Pancreas (tissue), 10 donors: ENCODE measurements around the gene EPB41L3. TPM values are rescaled to one million over a fixed set of nuclear protein-coding genes. Genes with fewer than 3 reads are reported as not detected.

ENCODE experiments used
- ATAC-seq, 4 donors: fragments of 200-7000 bp; cut with Tn5 transposase; one replicate each; pipeline versions ENCODE4 v1.8.0 to v1.9.1; 2020; ENCODE audit warnings: mild to moderate bottlenecking in 4 of 4, moderate library complexity in 4 of 4
- DNase-seq, 6 donors: peaks; one replicate each; pipeline ENCODE4 v3.0.0-alpha.2; 2020
- FAIRE-seq: peaks from 2 replicates; lab custom pipeline; 2012; peaks lifted over from hg19 to GRCh38; lab: Jason Lieb, UNC
- H3K27ac ChIP-seq, 4 donors: fragments of 200-600 bp; sonication (generic); 1 replicate in 3 of 4; 2 replicates in 1 of 4; pipeline versions ENCODE4 v1.5.0 to v1.8.0; 2020
- H3K27me3 ChIP-seq, 4 donors: fragments of 200-600 bp; one replicate each; pipeline ENCODE4 v1.8.0; 2021
- H3K36me3 ChIP-seq, 3 donors: fragments of 200-600 bp; sonication (generic) in 1 of 3; one replicate each; pipeline versions ENCODE4 v1.5.0 to v1.8.0; 2020 to 2021
- H3K4me1 ChIP-seq, 3 donors: fragments of 200-600 bp; one replicate each; pipeline ENCODE4 v1.8.0; 2021
- H3K4me3 ChIP-seq, 4 donors: fragments of 200-600 bp; sonication (generic) in 2 of 4; one replicate each; pipeline versions ENCODE4 v1.5.0 to v1.8.0; 2020 to 2021
- H3K9me3 ChIP-seq, 4 donors: fragments of 200-600 bp; one replicate each; pipeline ENCODE4 v1.8.0; 2021
- CTCF ChIP-seq, 4 donors: fragments of 200-600 bp; sonication (generic) in 3 of 4; IDR thresholded peaks; one replicate each; pipeline versions ENCODE4 v1.5.0 to v1.8.0; 2021; ENCODE audit warnings: antibody characterized with exemption in 4 of 4
- WGBS, 2 donors: extraction: QIAGEN DNeasy Blood & Tissue Kit; methylation state at CpG; one replicate each; pipeline ENCODE4 v1.1.7; 2013; 5-methylcytosine and 5-hydroxymethylcytosine counted together
- intact Hi-C, 3 donors: fragments of 100-400 bp; cut with DNase I; formaldehyde crosslinking; loops; one replicate each; pipeline versions ENCODE4 v1.11.1 to v1.14.2; 2022
- polyA plus RNA-seq, 2 donors: library from polyadenylated mRNA; stranded (reverse); fragments of 200-250 nt; gene quantifications; one replicate each; pipeline ENCODE4 v1.2.3, GENCODE V29; 2013
- total RNA-seq, 6 donors: library from RNA; stranded (reverse); fragmentation: NEBNext Ultra II Directional in 4 of 6; extraction: Animal tissue kit (Norgen Biotek cat#: 25700) in 4 of 6; gene quantifications; one replicate each; pipeline versions ENCODE4 v1.2.1 to v1.2.4, GENCODE V29; 2021 to 2023
- donor health status: healthy with polysubstance abuse.
- donor health status: DM: no; HTN: no; CAD: no; lungs with moderate emphysema.
- donor health status: DM: no; HTN: no; CAD: no.
- donor health status: control.
- donor health status: control.
- donor health status: Bipolar disorder and iron deficiency.
- donor health status: DM: yes; HTN: yes; CAD: no.
- donor health status: DM: no; HTN: no; CAD: no.
- donor health status: DM: no; HTN: no; CAD: no.
- donor health status: DM: yes; HTN: yes; CAD: no.

The EPB41L3 gene
- total and polyA plus RNA-seq, 8 donors, result 3.8 to 18.3 (median 11.1) TPM

GRCh38 chr18:5468394-5468793, 75.4 kb downstream of the EPB41L3 start:
- no peak for DNase-seq
- no peaks in the 10 kb centered on the region for H3K27me3 ChIP-seq
- intact Hi-C loops, result no loop called here
- no peaks in the 10 kb centered on the region for H3K4me1 ChIP-seq
- no peaks in the 10 kb centered on the region for H3K9me3 ChIP-seq
- no peaks in the 10 kb centered on the region for H3K36me3 ChIP-seq
- no peak overlapping the region for H3K4me3 ChIP-seq
- 88 to 89% methylated on average over 9 of the region's 9 CpGs for WGBS, 2 donors
- no peak overlapping the region for H3K27ac ChIP-seq
- FAIRE-seq, result no peak
- ATAC-seq, result no peak
- no peak for TF ChIP-seq CTCF (IDR thresholded peaks at IDR 0.05)

- H3K9me3 ChIP-seq, result no peaks in the 10 kb centered on the region
- H3K4me3 ChIP-seq, result no peak overlapping the region
- 85 to 86% methylated on average over 6 of the region's 6 CpGs for WGBS, 2 donors
- H3K36me3 ChIP-seq, result no peaks in the 10 kb centered on the region
- H3K4me1 ChIP-seq, result no peaks in the 10 kb centered on the region
- FAIRE-seq (no peak), DNase-seq (peak in 1 of 6 donors; percentile 32), ATAC-seq (no peak)
- no peak overlapping the region for H3K27ac ChIP-seq
- H3K27me3 ChIP-seq, result no peaks in the 10 kb centered on the region
- no peak for TF ChIP-seq CTCF (IDR thresholded peaks at IDR 0.05)
- intact Hi-C loops, result no loop called here
Observed at GRCh38 chr18:5467671-5468070, 76.1 kb downstream of the EPB41L3 start.

- intact Hi-C loops, result no loop called here
- TF ChIP-seq CTCF (IDR thresholded peaks at IDR 0.05), result no peak
- DNase-seq (no peak), ATAC-seq (peak in 2 of 4 donors; percentile 58), FAIRE-seq (no peak)
- WGBS, 2 donors, result 66 to 77% methylated on average over 5 of the region's 5 CpGs
- no peaks in the 10 kb centered on the region for H3K9me3 ChIP-seq
- no peaks in the 10 kb centered on the region for H3K27me3 ChIP-seq
- no peaks in the 10 kb centered on the region for H3K36me3 ChIP-seq
- H3K4me1 ChIP-seq, result no peaks in the 10 kb centered on the region
- no peak overlapping the region for H3K4me3 ChIP-seq
- H3K27ac ChIP-seq, result no peak overlapping the region
Observed at GRCh38 chr18:5466256-5466655, 77.5 kb downstream of the EPB41L3 start.

- no peaks in the 10 kb centered on the region for H3K4me1 ChIP-seq
- FAIRE-seq (no peak), DNase-seq (no peak), ATAC-seq (peak in 1 of 4 donors; percentile 37)
- no peaks in the 10 kb centered on the region for H3K9me3 ChIP-seq
- intact Hi-C loops, result no loop called here
- WGBS, 2 donors, result 66 to 70% methylated on average over 2 of the region's 2 CpGs
- H3K27ac ChIP-seq, result no peak overlapping the region
- no peak for TF ChIP-seq CTCF (IDR thresholded peaks at IDR 0.05)
- no peak overlapping the region for H3K4me3 ChIP-seq
- H3K27me3 ChIP-seq, result no peaks in the 10 kb centered on the region
- no peaks in the 10 kb centered on the region for H3K36me3 ChIP-seq
Observed at GRCh38 chr18:5464251-5464650, 79.5 kb downstream of the EPB41L3 start.

GRCh38 chr18:5463831-5464230, 80.0 kb downstream of the EPB41L3 start:
- Histone ChIP-seq H3K36me3 (no peaks in the 10 kb centered on the region), H3K4me3 (no peak overlapping the region), H3K9me3 (no peaks in the 10 kb centered on the region), H3K27ac (no peak overlapping the region), H3K27me3 (no peaks in the 10 kb centered on the region), H3K4me1 (no peaks in the 10 kb centered on the region)
- intact Hi-C loops, result no loop called here
- TF ChIP-seq CTCF (IDR thresholded peaks at IDR 0.05), result no peak
- WGBS, 2 donors, result 90% methylated on average over 8 of the region's 8 CpGs
- FAIRE-seq (no peak), ATAC-seq (no peak), DNase-seq (no peak)
